ENCODE measurements around the gene LPIN2.

GRCh38 chr18:3014503-3015203 lies 1.7 kb upstream of the LPIN2 start:
- no peak for TF ChIP-seq CTCF (IDR thresholded peaks at IDR 0.05; ENCODE audit: borderline replicate concordance, extremely low read depth, low read length, poor library complexity, severe bottlenecking)
- no peak for TF ChIP-seq EZH2 (IDR thresholded peaks at IDR 0.05; ENCODE audit: borderline replicate concordance, low read depth, low read length, severe bottlenecking)
